Hematopoietic multipotent progenitor cell treated with erythropoietin and hydrocortisone succinate and interleukin-3 and kit ligand, for 4 days (in vitro differentiated cells): ENCODE measurements around the gene ZNF800.
"Not testable (repeated sequence)": the region's sequence is repeated elsewhere in the genome, so short reads cannot be mapped to it uniquely, and the experiment has no call there.

Source experiments
- DNase-seq: peaks from one replicate; pipeline ENCODE4 v3.0.0-alpha.2; 2015

The ZNF800 gene

GRCh38 chr7:127392566-127393367 is at the start of gene ZNF800:
ZNF800 (minus strand) TSS chr7:127392708; CDS start chr7:127391557, 1,151 bp downstream.
- DNase-seq = peak; percentile 96

DNA sequence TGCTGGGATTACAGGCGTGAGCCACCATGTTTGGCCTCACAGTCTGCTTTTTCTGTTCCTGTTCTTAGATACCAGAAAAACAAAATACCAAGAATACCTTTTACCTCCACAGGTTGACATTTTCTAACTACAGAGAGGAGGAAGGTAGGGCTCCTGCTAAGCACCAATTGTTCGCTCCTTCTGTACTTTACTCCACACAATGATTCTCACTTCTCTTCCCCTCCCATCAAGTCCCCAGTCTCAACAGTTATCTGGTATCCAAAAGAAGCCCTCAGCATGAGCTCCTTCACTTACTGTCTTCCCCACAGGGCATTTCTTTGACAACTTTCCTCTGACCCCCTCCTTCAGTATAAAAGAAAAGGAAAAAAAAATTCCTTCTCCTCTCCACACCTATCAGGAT is 47.7 kb upstream of the ZNF800 start:
- no peak for DNase-seq

GRCh38 chr7:127438836-127439235 is 46.3 kb upstream of the ZNF800 start:
- no peak for DNase-seq

DNA sequence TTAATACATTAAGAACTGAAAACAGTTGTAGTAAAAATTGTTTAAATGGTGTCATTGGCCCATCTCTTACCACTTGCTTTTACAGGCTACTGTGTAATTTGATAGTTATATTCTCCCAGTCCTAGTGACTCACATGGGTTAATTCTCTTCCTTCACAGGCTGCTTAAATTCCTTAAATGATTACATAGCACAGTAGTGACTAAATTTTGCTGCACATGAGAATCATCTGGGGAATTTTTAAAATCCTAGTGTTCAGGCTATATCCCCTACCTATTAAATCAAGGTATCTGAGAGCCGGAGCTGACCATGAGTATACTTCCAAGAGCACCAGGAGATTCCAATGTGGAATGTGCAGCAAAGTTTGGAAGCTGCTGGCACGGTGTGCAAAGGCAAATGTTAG is 45.3 kb upstream of the ZNF800 start:
- DNase-seq = no peak

GRCh38 chr7:127437241-127437640 is 44.7 kb upstream of the ZNF800 start:
- DNase-seq = no peak

DNA sequence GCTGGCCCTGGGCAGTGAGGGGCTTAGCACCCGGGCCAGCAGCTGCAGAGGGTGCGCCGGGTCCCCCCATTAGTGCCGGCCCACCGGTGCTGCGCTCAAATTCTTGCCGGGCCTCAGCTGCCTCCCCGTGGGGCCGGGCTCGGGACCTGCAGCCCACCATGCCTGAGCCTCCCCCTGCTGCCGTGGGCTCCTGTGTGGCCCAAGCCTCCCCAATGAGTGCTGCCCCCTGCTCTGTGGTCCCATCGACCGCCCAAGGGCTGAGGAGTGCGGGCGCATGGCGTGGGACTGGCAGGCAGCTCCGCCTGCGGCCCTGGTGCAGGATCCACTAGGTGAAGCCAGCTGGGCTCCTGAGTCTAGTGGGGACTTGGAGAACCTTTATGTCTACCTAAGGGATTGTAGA is 36.8 kb upstream of the ZNF800 start:
- DNase-seq = not testable (repeated sequence)

DNA sequence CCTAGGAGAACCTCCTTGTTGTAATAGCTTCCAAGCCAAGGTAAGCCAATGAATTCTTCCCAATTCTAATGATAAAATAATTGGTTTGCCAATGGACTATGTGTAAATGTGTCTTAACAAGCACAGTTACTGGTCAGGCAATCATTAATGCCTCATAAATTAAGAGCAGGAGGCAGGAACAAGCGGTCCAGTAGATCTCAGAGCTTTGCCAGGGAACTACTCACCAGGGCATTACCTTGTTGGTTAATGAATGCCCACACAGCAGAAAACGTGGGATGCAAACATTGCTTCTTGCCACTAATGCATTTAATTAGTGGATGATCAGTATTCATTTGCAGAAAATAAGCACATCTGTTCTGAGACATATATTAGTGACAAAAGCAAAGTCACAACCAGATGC is 26.7 kb upstream of the ZNF800 start:
- DNase-seq = no peak

GRCh38 chr7:127418459-127418858 is 26.0 kb upstream of the ZNF800 start:
- DNase-seq = no peak

DNA sequence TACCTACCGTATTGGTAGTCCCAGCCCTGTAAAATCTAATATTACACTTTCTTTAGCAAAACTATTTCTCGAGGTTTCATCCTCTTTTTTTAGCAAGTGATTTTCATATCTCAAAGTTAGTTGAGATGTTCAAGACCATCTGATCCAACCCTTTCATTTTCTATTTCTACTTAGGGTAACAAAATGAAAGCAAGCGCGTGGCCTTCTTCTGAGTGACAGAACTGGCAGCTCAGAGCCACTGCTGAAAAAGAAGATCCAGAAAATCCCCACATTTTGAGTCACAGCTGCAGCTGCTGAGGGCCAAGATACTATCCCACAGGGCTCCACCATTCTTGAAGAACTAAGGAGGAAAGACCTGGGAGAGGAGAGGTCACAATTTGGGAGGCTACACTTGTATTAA is 24.8 kb upstream of the ZNF800 start:
- no peak for DNase-seq

- no peak for DNase-seq
Measured at GRCh38 chr7:127415060-127415742, 22.7 kb upstream of the ZNF800 start.

GRCh38 chr7:127413962-127414361 is 21.5 kb upstream of the ZNF800 start:
- peak; percentile 28 for DNase-seq

- DNase-seq = peak; percentile 17
Measured at GRCh38 chr7:127413326-127413725, 20.8 kb upstream of the ZNF800 start.

DNA sequence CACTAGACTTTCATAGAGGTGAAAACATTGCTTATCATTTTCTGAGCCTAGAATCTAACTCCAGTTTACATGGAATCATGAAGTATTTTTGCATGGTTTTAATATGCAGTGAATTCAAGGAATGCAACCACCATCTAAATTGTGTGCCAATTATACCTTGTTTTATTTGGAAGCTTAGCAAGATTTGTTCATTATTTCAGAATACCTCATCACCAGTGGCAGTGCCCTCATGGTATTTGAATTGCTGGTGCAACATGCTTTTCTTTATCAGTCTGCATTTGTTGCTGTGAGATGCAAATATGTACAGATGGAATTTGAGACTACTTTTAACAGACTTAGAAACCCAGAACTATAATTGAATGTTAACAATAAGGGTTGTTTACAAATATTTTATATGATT is 18.7 kb upstream of the ZNF800 start:
- DNase-seq = no peak

GRCh38 chr7:127409629-127410028 is 17.1 kb upstream of the ZNF800 start:
- no peak for DNase-seq

GRCh38 chr7:127404286-127405072 is 12.0 kb upstream of the ZNF800 start:
- DNase-seq = no peak

- peak; percentile 73 for DNase-seq
Measured at GRCh38 chr7:127396184-127396583, 3.7 kb upstream of the ZNF800 start.

DNA sequence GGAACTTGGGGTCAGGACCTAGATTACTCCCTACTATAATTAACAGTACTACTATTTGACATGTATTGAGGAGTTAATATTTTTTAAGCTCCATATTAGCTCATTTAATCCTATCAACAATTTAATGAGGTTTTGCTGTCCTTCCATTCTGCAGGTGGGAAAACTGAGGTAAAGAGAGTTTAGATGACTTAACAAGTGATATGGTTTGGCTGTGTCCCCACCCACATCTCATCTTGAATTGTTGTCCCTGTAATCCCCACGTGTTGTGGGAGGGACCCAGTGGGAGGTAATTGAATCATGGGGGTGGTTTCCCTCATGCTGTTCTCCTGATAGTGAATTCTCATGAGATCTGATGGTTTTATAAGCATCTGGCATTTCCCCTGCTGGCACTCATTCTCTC is 2.6 kb upstream of the ZNF800 start:
- DNase-seq = peak; percentile 24

GRCh38 chr7:127393368-127394058 is 1.0 kb upstream of the ZNF800 start:
- peak; percentile 27 for DNase-seq

- DNase-seq = peak; percentile 83
Measured at GRCh38 chr7:127392182-127392565, 334 bp downstream of the ZNF800 start.

DNA sequence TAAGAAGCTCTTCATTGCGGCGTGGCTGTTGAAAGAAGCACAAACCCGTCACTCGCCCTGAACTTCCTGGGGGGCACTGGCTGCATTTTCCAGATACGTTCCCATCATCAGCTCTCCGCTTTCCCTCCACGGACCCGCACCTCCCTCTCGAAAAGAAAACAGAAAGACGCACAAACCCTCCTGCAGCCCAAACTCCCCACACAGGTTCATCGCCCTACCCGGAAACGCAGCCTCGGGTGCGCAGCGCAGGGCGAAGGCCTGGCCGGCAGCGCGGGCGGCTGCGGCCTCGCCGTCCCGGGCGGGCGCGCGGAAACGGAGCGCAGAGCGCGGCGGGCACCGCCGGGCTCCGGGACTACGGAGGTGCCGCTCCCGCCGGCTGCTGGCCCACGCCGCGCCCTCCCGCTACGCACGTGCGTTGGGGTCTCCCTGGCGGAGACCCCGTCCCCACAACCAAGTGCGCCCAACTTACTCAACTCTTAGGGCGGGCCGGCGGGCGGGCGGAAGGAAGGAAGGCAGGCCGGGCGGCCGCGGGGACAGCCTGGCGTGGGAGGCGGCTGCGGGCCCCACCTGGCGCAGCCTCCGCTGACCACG is 822 bp downstream of the ZNF800 start:
- peak; percentile 66 for DNase-seq

DNA sequence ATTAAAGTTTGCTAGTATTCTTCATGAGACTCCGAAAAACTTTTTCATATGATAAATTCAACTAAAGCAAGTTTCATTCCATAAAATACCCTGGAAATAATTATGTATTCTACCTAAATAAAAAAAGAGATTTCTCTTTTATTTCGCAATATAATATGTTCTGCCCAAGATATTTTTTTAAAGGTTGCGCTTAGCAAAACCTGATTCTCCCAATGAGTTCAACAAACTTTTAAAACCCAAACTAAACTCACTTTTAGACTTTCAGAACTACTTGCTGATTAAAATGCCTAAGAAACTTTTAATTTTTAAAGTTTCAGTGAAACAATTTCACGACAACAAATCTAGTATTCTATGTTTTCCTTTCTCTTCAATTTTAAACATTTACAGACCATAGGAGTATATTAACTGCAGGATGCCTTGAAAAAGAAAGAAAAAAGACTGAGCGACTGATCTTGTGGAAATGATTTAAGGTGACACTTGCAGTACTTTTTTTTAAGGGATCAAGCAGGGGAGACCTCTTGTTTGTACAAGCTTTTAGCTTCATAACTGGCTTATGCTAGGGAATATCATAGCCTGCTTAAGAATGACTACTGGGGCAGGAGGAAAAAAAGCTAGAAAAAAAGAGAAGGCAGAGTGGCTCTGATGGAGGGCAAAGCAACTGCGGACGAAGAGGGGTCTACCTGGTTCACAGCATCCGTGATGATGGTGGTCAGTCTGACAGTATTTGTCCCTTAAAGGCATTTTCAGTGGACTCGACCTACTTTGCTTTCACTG is 1.5 kb downstream of the ZNF800 start:
- peak; percentile 23 for DNase-seq
